DOHH2 (cell line): ENCODE measurements around the gene MEGF10.
"Not testable (repeated sequence)": the region's sequence is repeated elsewhere in the genome, so short reads cannot be mapped to it uniquely, and the experiment has no call there.

Experiments used
- H3F3A ChIP-seq: fragments of 200-600 bp; sonication (generic), shearing (Covaris generic); 2 replicates; pipeline ENCODE4 v1.6.0; 2016; ENCODE audit warnings: antibody characterized with exemption, mild to moderate bottlenecking; ENCODE audit not compliant: control insufficient read depth, insufficient read depth
- H3K27ac ChIP-seq: fragments of 200-600 bp; sonication (generic); 2 replicates; pipeline ENCODE4 v1.5.1; 2014; ENCODE audit warnings: low read depth, mild to moderate bottlenecking, low read length, moderate library complexity
- H3K27me3 ChIP-seq: fragments of 200-600 bp; sonication (generic); 2 replicates; pipeline ENCODE4 v1.6.1; 2014; ENCODE audit warnings: mild to moderate bottlenecking, low read length, mixed read lengths; ENCODE audit not compliant: control insufficient read depth
- H3K36me3 ChIP-seq: fragments of 200-600 bp; sonication (generic); 2 replicates; pipeline ENCODE4 v1.6.1; 2014; ENCODE audit warnings: mild to moderate bottlenecking, low read length, moderate library complexity, mixed read lengths; ENCODE audit not compliant: control insufficient read depth
- H3K4me1 ChIP-seq: fragments of 200-600 bp; sonication (generic); 2 replicates; pipeline ENCODE4 v1.6.1; 2014; ENCODE audit warnings: mild to moderate bottlenecking, low read length, mixed read lengths; ENCODE audit not compliant: control insufficient read depth
- H3K4me2 ChIP-seq: fragments of 200-600 bp; sonication (generic); 2 replicates; pipeline ENCODE4 v1.6.0; 2014; ENCODE audit warnings: mild to moderate bottlenecking, low read length, moderate library complexity
- H3K4me3 ChIP-seq: fragments of 200-600 bp; sonication (generic); 2 replicates; pipeline ENCODE4 v1.5.1; 2014; ENCODE audit warnings: mild to moderate bottlenecking, low read length, mixed read lengths
- H3K79me2 ChIP-seq: fragments of 200-600 bp; sonication (generic); 2 replicates; pipeline ENCODE4 v1.6.1; 2014; ENCODE audit warnings: mild to moderate bottlenecking, low read length, mixed read lengths; ENCODE audit not compliant: control insufficient read depth
- H3K9me2 ChIP-seq: fragments of 200-600 bp; sonication (generic); replicated peaks from 2 replicates; pipeline ENCODE4 v1.6.1; 2014; ENCODE audit warnings: mild to moderate bottlenecking, low read length, mixed read lengths; ENCODE audit not compliant: control insufficient read depth
- H3K9me3 ChIP-seq: fragments of 200-600 bp; sonication (generic); 2 replicates; pipeline ENCODE4 v1.6.1; 2014; ENCODE audit warnings: antibody characterized with exemption, low read length, mixed read lengths; ENCODE audit not compliant: control insufficient read depth, insufficient read depth
- H4K20me1 ChIP-seq: fragments of 200-600 bp; sonication (generic); 2 replicates; pipeline ENCODE4 v1.6.0; 2014; ENCODE audit warnings: low read depth, mild to moderate bottlenecking, antibody characterized with exemption, low read length, moderate library complexity; ENCODE audit not compliant: control insufficient read depth, insufficient read depth
- CTCF ChIP-seq: fragments of 200-600 bp; sonication (generic); IDR thresholded peaks from one replicate; pipeline ENCODE4 v1.5.1; 2014; ENCODE audit warnings: antibody characterized with exemption, mild to moderate bottlenecking, low read depth, low read length; ENCODE audit not compliant: poor library complexity, severe bottlenecking
- EZH2phosphoT487 ChIP-seq: fragments of 200-600 bp; sonication (generic); IDR thresholded peaks from 2 replicates; pipeline ENCODE4 v1.6.1; 2017; ENCODE audit warnings: borderline replicate concordance, mild to moderate bottlenecking, antibody characterized with exemption, low read length, moderate library complexity, mixed read lengths

Gene MEGF10

GRCh38 chr5:127256886-127257597 is 33.6 kb upstream of the MEGF10 start:
- no peak overlapping the region for H3K4me3 ChIP-seq
- no peak overlapping the region for H3K4me2 ChIP-seq
- H3K27me3 ChIP-seq = 0 out of 2 replicates have a peak, but pooled peaks cover under 1% of the 10 kb centered on the region
- no peak for TF ChIP-seq CTCF
- TF ChIP-seq EZH2phosphoT487 = no peak
- H4K20me1 ChIP-seq = no peaks in the 10 kb centered on the region
- no peaks in the 10 kb centered on the region for H3K4me1 ChIP-seq
- no peaks in the 10 kb centered on the region for H3F3A ChIP-seq
- H3K9me2 ChIP-seq = no peaks in the 10 kb centered on the region
- H3K27ac ChIP-seq = no peak overlapping the region
- no peaks in the 10 kb centered on the region for H3K36me3 ChIP-seq
- H3K79me2 ChIP-seq = no peaks in the 10 kb centered on the region
- H3K9me3 ChIP-seq = no peaks in the 10 kb centered on the region

GRCh38 chr5:127260686-127261085 is 29.9 kb upstream of the MEGF10 start:
- Histone ChIP-seq H3F3A (no peaks in the 10 kb centered on the region), H4K20me1 (no peaks in the 10 kb centered on the region), H3K4me2 (no peak overlapping the region), H3K79me2 (no peaks in the 10 kb centered on the region), H3K27me3 (0 out of 2 replicates have a peak, but pooled peaks cover 3% of the 10 kb centered on the region), H3K36me3 (no peaks in the 10 kb centered on the region), H3K4me3 (no peak overlapping the region), H3K9me3 (no peaks in the 10 kb centered on the region), H3K27ac (no peak overlapping the region), H3K9me2 (no peaks in the 10 kb centered on the region), H3K4me1 (no peaks in the 10 kb centered on the region)
- TF ChIP-seq EZH2phosphoT487 = no peak
- TF ChIP-seq CTCF = no peak

DNA sequence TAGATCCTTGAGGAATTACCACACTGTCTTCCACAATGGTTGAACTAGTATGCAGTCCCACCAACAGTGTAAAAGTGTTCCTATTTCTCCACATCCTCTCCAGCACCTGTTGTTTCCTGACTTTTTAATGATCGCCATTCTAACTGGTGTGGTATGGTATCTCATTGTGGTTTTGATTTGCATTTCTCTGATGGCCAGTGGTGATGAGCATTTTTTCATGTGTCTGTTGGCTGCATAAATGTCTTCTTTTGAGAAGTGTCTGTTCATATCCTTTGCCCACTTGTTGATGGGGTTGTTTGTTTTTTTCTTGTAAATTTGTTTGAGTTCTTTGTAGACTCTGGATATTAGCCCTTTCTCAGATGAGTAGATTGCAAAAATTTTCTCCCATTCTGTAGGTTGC is 25.1 kb upstream of the MEGF10 start:
- not testable (repeated sequence) for H3K27me3 ChIP-seq, H3K36me3 ChIP-seq, H3K27ac ChIP-seq, H3K79me2 ChIP-seq, H3F3A ChIP-seq, H4K20me1 ChIP-seq, H3K4me1 ChIP-seq, H3K9me3 ChIP-seq, H3K4me2 ChIP-seq, H3K9me2 ChIP-seq, H3K4me3 ChIP-seq

DNA sequence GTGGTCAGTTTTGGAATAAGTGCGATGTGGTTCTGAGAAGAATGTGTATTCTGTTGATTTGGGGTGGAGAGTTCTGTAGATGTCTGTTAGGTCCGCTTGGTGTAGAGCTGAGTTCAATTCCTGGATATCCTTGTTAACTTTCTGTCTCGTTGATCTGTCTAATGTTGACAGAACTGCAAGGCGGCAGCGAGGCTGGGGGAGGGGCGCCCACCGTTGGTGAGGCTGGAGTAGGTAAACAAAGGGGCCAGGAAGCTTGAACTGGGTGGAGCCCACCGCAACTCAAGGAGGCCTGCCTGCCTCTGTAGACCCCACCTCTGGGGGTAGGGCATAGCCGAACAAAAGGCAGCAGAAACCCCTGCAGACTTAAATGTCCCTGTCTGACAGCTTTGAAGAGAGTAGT is 22.3 kb upstream of the MEGF10 start:
- H3K79me2 ChIP-seq, H3K9me2 ChIP-seq, H3K4me3 ChIP-seq, H3K27me3 ChIP-seq, H3K4me1 ChIP-seq, H3K27ac ChIP-seq, H3K9me3 ChIP-seq, H3K36me3 ChIP-seq, H3F3A ChIP-seq, H3K4me2 ChIP-seq, H4K20me1 ChIP-seq: not testable (repeated sequence)

DNA sequence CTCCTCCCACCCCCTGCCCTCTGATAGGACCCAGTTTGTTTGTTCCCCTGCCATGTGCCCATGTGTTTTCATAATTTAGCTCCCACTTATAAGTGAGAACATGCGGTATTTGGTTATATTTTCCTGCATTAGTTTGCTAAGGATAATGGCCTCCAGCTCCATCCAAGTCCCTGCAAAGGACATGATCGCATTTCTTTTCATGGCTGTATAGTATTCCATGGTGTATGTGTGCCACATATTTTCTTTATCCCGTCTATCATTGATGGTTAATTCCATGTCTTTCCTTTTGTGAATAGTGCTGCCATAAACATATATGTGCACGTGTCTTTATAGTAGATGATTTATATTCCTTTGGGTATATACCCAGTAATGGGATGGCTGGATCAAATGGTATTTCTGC is 19.9 kb upstream of the MEGF10 start:
- H3K79me2 ChIP-seq, H3K4me3 ChIP-seq, H3K27ac ChIP-seq, H4K20me1 ChIP-seq, H3K9me2 ChIP-seq, H3K4me2 ChIP-seq, H3K9me3 ChIP-seq, H3F3A ChIP-seq, H3K36me3 ChIP-seq, H3K4me1 ChIP-seq, H3K27me3 ChIP-seq: not testable (repeated sequence)
